Kidney (tissue), 14 donors: ENCODE measurements around the gene GSG1L. TPM values are rescaled to one million over a fixed set of nuclear protein-coding genes. Genes with fewer than 3 reads are reported as not detected.

ENCODE experiments used
- DNase-seq, 5 donors: peaks; one replicate each; pipeline ENCODE4 v3.0.0-alpha.2; 2013 to 2020
- FAIRE-seq: peaks from 2 replicates; lab custom pipeline; 2012; peaks lifted over from hg19 to GRCh38; lab: Jason Lieb, UNC
- H3K27ac ChIP-seq, 2 donors: one replicate each; pipeline ENCODE4 v1.7.0; 2013; ENCODE audit warnings: low read depth in 2 of 2, low read length in 2 of 2, inconsistent platforms in 1 of 2
- H3K27me3 ChIP-seq: one replicate; pipeline ENCODE4 v1.7.1; 2013; ENCODE audit warnings: low read length, inconsistent platforms; ENCODE audit not compliant: control insufficient read depth, insufficient read depth
- H3K36me3 ChIP-seq, 3 donors: one replicate each; pipeline versions ENCODE4 v1.7.0 to v1.7.1; 2013; ENCODE audit warnings: low read length in 3 of 3, control low read depth in 1 of 3, inconsistent platforms in 1 of 3; ENCODE audit not compliant: insufficient read depth in 3 of 3, control insufficient read depth in 2 of 3
- H3K4me1 ChIP-seq, 3 donors: one replicate each; pipeline versions ENCODE4 v1.7.0 to v1.7.1; 2013; ENCODE audit warnings: low read length in 3 of 3, inconsistent platforms in 1 of 3, low read depth in 1 of 3; ENCODE audit not compliant: control insufficient read depth in 2 of 3, insufficient read depth in 2 of 3
- H3K4me3 ChIP-seq, 3 donors: one replicate each; pipeline versions ENCODE4 v1.7.0 to v1.8.1; 2013; ENCODE audit warnings: low read length in 3 of 3, control low read depth in 1 of 3, inconsistent platforms in 1 of 3
- H3K9ac ChIP-seq, 3 donors: one replicate each; pipeline versions ENCODE4 v1.7.0 to v1.7.1; 2013; ENCODE audit warnings: low read length in 3 of 3, control low read depth in 1 of 3, inconsistent platforms in 1 of 3
- H3K9me3 ChIP-seq, 3 donors: one replicate each; pipeline versions ENCODE4 v1.7.0 to v1.7.1; 2013; ENCODE audit warnings: low read length in 3 of 3, control low read depth in 1 of 3, inconsistent platforms in 1 of 3; ENCODE audit not compliant: control insufficient read depth in 2 of 3, insufficient read depth in 1 of 3
- intact Hi-C: fragments of 100-400 bp; cut with DNase I; formaldehyde crosslinking; loops from one replicate; pipeline ENCODE4 v1.11.1; 2022
- polyA plus RNA-seq: library from polyadenylated mRNA; stranded (reverse); fragments of 350-450 nt; fragmentation: Illumina TruSeq; extraction: RNeasy Lipid Tissue Mini Kit (QIAGEN cat#74804); gene quantifications from one replicate; pipeline ENCODE4 v1.2.3, GENCODE V29; 2014; ENCODE audit warnings: low read depth, low replicate concordance; ENCODE audit not compliant: insufficient read depth
- total RNA-seq: library from RNA; stranded (reverse); fragmentation: NEBNext Ultra II Directional; extraction: Animal tissue kit (Norgen Biotek cat#: 25700); gene quantifications from one replicate; pipeline ENCODE4 v1.2.1, GENCODE V29; 2021
- TF ChIP-seq, protein P1 (sequence below): IDR thresholded peaks from 3 replicates; pipeline ENCODE4 v1.5.1; 2012; ENCODE audit warnings: mild to moderate bottlenecking, moderate library complexity, borderline replicate concordance; ENCODE audit not compliant: insufficient read depth; ENCODE audit errors: extremely low read depth
- donor health status: control.
- donor health status: control.
- donor health status: control.
- donor health status: control.
- donor health status: control.
- donor health status: DM: yes; HTN: yes; CAD: no.
- donor health status: Normal renal cell carcinoma (clear cell type).

Gene GSG1L
- total and polyA plus RNA-seq, 2 donors from 2014 or later, result not detected

GRCh38 chr16:27847030-27847550, 216.4 kb downstream of the GSG1L start:
- intact Hi-C loops, result no loop called here

DNA sequence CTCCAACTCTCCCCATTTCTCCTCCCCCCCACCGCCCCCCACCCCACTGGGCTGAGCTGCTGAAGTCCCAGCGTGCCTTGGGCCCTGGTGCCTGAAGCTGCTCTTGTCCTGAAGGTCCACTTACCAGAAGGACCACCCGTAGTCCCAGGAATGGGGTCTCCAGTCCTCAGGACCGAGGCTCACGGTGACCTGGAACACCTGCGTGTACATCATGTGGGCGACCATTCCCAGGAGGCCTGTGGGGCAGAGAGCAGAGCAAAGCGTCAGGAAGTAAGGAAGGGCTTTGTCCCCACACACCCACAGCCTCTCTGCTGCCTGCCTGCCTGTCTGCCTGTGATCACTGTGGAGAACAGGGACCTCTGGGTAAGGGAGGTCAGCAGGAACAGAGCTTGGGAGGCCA, 218.7 kb downstream of the GSG1L start:
- Histone ChIP-seq H3K27ac (no peak overlapping the region), H3K4me3 (no peak overlapping the region), H3K9ac (no peak overlapping the region), H3K4me1 (no peaks in the 10 kb centered on the region), H3K27me3 (no peaks in the 10 kb centered on the region), H3K36me3 (no peaks in the 10 kb centered on the region), H3K9me3 (peaks cover 0 to 3% (median 0%) of the 10 kb centered on the region in 3 donors)
- TF ChIP-seq, protein P1, sequence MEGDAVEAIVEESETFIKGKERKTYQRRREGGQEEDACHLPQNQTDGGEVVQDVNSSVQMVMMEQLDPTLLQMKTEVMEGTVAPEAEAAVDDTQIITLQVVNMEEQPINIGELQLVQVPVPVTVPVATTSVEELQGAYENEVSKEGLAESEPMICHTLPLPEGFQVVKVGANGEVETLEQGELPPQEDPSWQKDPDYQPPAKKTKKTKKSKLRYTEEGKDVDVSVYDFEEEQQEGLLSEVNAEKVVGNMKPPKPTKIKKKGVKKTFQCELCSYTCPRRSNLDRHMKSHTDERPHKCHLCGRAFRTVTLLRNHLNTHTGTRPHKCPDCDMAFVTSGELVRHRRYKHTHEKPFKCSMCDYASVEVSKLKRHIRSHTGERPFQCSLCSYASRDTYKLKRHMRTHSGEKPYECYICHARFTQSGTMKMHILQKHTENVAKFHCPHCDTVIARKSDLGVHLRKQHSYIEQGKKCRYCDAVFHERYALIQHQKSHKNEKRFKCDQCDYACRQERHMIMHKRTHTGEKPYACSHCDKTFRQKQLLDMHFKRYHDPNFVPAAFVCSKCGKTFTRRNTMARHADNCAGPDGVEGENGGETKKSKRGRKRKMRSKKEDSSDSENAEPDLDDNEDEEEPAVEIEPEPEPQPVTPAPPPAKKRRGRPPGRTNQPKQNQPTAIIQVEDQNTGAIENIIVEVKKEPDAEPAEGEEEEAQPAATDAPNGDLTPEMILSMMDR, result no peak
- DNase-seq (no peak), FAIRE-seq (no peak)
- intact Hi-C loops, result no loop called here

More at GRCh38 chr16:27847030-27847550, 216.4 kb downstream of the GSG1L start:
- no peaks in the 10 kb centered on the region for H3K27me3 ChIP-seq
- no peaks in the 10 kb centered on the region for H3K4me1 ChIP-seq
- H3K36me3 ChIP-seq, result no peaks in the 10 kb centered on the region
- H3K9ac ChIP-seq, result no peak overlapping the region
- H3K27ac ChIP-seq, result no peak overlapping the region
- no peak for FAIRE-seq
- DNase-seq, result peak in 3 of 5 donors; percentile 7 to 69 (median 27)
- H3K9me3 ChIP-seq, result peaks cover 0 to 3% (median 0%) of the 10 kb centered on the region in 3 donors
- TF ChIP-seq, protein P1, result no peak
- H3K4me3 ChIP-seq, result no peak overlapping the region

DNA sequence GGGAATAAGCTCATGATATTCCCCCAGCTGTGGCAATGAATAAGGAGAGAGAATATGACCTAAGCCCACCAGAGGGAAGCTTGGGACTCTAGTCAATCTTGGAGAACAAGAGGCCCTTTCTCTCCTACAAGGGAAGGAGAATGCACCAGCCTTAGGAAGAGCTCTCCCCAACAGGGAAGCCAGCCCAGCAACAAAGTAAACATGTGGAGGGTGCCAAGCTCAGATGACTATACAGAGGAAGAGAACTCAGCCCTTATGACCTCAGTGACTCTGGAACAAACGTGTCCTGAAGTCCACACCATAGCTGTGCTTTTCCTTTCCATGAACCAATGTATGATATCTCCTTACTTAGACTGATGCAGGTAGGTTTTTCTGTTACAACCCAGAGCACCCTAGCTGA, 219.7 kb downstream of the GSG1L start:
- TF ChIP-seq, protein P1, result no peak
- Histone ChIP-seq H3K27ac (no peak overlapping the region), H3K27me3 (no peaks in the 10 kb centered on the region), H3K9ac (no peak overlapping the region), H3K36me3 (no peaks in the 10 kb centered on the region), H3K4me1 (no peaks in the 10 kb centered on the region), H3K9me3 (peaks cover 0 to 3% (median 0%) of the 10 kb centered on the region in 3 donors), H3K4me3 (no peak overlapping the region)
- DNase-seq (no peak), FAIRE-seq (no peak)
- intact Hi-C loops, result no loop called here

DNA sequence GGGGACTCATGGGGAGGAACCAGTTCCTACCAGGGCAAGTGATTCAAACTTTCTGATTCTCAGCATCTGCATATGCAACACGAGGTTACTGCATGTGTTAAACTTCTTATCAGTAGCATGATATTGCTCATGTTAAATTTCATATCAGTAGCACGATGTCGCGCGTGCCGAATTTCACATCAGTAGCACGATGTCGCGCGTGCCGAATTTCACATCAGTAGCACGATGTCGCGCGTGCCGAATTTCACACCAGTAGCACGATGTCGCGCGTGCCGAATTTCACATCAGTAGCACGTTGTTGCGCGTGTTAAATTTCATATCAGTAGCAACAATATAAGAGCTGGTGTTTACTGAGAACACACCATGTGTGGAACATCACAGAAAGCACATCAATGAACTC, 221.6 kb downstream of the GSG1L start:
- no peaks in the 10 kb centered on the region for H3K4me1 ChIP-seq
- DNase-seq, result no peak
- no peak overlapping the region for H3K4me3 ChIP-seq
- H3K9me3 ChIP-seq, result peaks cover 0 to 3% (median 0%) of the 10 kb centered on the region in 3 donors
- no peaks in the 10 kb centered on the region for H3K36me3 ChIP-seq
- intact Hi-C loops, result no loop called here
- no peak overlapping the region for H3K9ac ChIP-seq
- TF ChIP-seq, protein P1, result no peak
- H3K27me3 ChIP-seq, result no peaks in the 10 kb centered on the region
- no peak overlapping the region for H3K27ac ChIP-seq
- FAIRE-seq, result no peak
